Kidney (tissue), 14 donors: ENCODE results near the gene NUMB. TPM values are rescaled to one million over a fixed set of nuclear protein-coding genes. Genes with fewer than 3 reads are reported as not detected.

Source experiments
- DNase-seq, 5 donors: peaks; one replicate each; pipeline ENCODE4 v3.0.0-alpha.2; 2013 to 2020
- FAIRE-seq: peaks from 2 replicates; lab custom pipeline; 2012; peaks lifted over from hg19 to GRCh38; lab: Jason Lieb, UNC
- H3K27ac ChIP-seq, 2 donors: one replicate each; pipeline ENCODE4 v1.7.0; 2013; ENCODE audit warnings: low read depth in 2 of 2, low read length in 2 of 2, inconsistent platforms in 1 of 2
- H3K27me3 ChIP-seq: one replicate; pipeline ENCODE4 v1.7.1; 2013; ENCODE audit warnings: low read length, inconsistent platforms; ENCODE audit not compliant: control insufficient read depth, insufficient read depth
- H3K36me3 ChIP-seq, 3 donors: one replicate each; pipeline versions ENCODE4 v1.7.0 to v1.7.1; 2013; ENCODE audit warnings: low read length in 3 of 3, control low read depth in 1 of 3, inconsistent platforms in 1 of 3; ENCODE audit not compliant: insufficient read depth in 3 of 3, control insufficient read depth in 2 of 3
- H3K4me1 ChIP-seq, 3 donors: one replicate each; pipeline versions ENCODE4 v1.7.0 to v1.7.1; 2013; ENCODE audit warnings: low read length in 3 of 3, inconsistent platforms in 1 of 3, low read depth in 1 of 3; ENCODE audit not compliant: control insufficient read depth in 2 of 3, insufficient read depth in 2 of 3
- H3K4me3 ChIP-seq, 3 donors: one replicate each; pipeline versions ENCODE4 v1.7.0 to v1.8.1; 2013; ENCODE audit warnings: low read length in 3 of 3, control low read depth in 1 of 3, inconsistent platforms in 1 of 3
- H3K9ac ChIP-seq, 3 donors: one replicate each; pipeline versions ENCODE4 v1.7.0 to v1.7.1; 2013; ENCODE audit warnings: low read length in 3 of 3, control low read depth in 1 of 3, inconsistent platforms in 1 of 3
- H3K9me3 ChIP-seq, 3 donors: one replicate each; pipeline versions ENCODE4 v1.7.0 to v1.7.1; 2013; ENCODE audit warnings: low read length in 3 of 3, control low read depth in 1 of 3, inconsistent platforms in 1 of 3; ENCODE audit not compliant: control insufficient read depth in 2 of 3, insufficient read depth in 1 of 3
- intact Hi-C: fragments of 100-400 bp; cut with DNase I; formaldehyde crosslinking; loops from one replicate; pipeline ENCODE4 v1.11.1; 2022
- polyA plus RNA-seq: library from polyadenylated mRNA; stranded (reverse); fragments of 350-450 nt; fragmentation: Illumina TruSeq; extraction: RNeasy Lipid Tissue Mini Kit (QIAGEN cat#74804); gene quantifications from one replicate; pipeline ENCODE4 v1.2.3, GENCODE V29; 2014; ENCODE audit warnings: low read depth, low replicate concordance; ENCODE audit not compliant: insufficient read depth
- total RNA-seq: library from RNA; stranded (reverse); fragmentation: NEBNext Ultra II Directional; extraction: Animal tissue kit (Norgen Biotek cat#: 25700); gene quantifications from one replicate; pipeline ENCODE4 v1.2.1, GENCODE V29; 2021
- TF ChIP-seq, protein P1 (sequence below): IDR thresholded peaks from 3 replicates; pipeline ENCODE4 v1.5.1; 2012; ENCODE audit warnings: mild to moderate bottlenecking, moderate library complexity, borderline replicate concordance; ENCODE audit not compliant: insufficient read depth; ENCODE audit errors: extremely low read depth
- donor health status: control.
- donor health status: control.
- donor health status: control.
- donor health status: control.
- donor health status: control.
- donor health status: DM: yes; HTN: yes; CAD: no.
- donor health status: Normal renal cell carcinoma (clear cell type).

The NUMB gene
- total and polyA plus RNA-seq, 2 donors from 2014 or later: 42.4 to 104 TPM

GRCh38 chr14:73243341-73243740 is 215.0 kb downstream of the NUMB start:
- Histone ChIP-seq H3K4me3 (no peak overlapping the region), H3K9me3 (no peaks in the 10 kb centered on the region), H3K27me3 (peaks cover 6% of the 10 kb centered on the region), H3K27ac (no peak overlapping the region), H3K36me3 (peaks cover 0 to 7% (median 0%) of the 10 kb centered on the region in 3 donors), H3K9ac (no peak overlapping the region), H3K4me1 (peaks cover 0 to 28% (median 7%) of the 10 kb centered on the region in 3 donors)
- TF ChIP-seq, protein P1, sequence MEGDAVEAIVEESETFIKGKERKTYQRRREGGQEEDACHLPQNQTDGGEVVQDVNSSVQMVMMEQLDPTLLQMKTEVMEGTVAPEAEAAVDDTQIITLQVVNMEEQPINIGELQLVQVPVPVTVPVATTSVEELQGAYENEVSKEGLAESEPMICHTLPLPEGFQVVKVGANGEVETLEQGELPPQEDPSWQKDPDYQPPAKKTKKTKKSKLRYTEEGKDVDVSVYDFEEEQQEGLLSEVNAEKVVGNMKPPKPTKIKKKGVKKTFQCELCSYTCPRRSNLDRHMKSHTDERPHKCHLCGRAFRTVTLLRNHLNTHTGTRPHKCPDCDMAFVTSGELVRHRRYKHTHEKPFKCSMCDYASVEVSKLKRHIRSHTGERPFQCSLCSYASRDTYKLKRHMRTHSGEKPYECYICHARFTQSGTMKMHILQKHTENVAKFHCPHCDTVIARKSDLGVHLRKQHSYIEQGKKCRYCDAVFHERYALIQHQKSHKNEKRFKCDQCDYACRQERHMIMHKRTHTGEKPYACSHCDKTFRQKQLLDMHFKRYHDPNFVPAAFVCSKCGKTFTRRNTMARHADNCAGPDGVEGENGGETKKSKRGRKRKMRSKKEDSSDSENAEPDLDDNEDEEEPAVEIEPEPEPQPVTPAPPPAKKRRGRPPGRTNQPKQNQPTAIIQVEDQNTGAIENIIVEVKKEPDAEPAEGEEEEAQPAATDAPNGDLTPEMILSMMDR: no peak
- DNase-seq (no peak), FAIRE-seq (no peak)
- intact Hi-C loops: no loop called here

GRCh38 chr14:73242357-73242901 is 215.9 kb downstream of the NUMB start:
- intact Hi-C loops: no loop called here
- DNase-seq: peak in 4 of 5 donors; percentile 56 to 78 (median 58)
- H3K9ac ChIP-seq: peak overlapping the region in 1 of 3 donors; percentile 59
- H3K36me3 ChIP-seq: peaks cover 0 to 7% (median 0%) of the 10 kb centered on the region in 3 donors
- peak overlapping the region in 1 of 2 donors; percentile 23 for H3K27ac ChIP-seq
- H3K27me3 ChIP-seq: peaks cover 6% of the 10 kb centered on the region
- FAIRE-seq: no peak
- TF ChIP-seq, protein P1: no peak
- no peaks in the 10 kb centered on the region for H3K9me3 ChIP-seq
- no peak overlapping the region for H3K4me3 ChIP-seq
- H3K4me1 ChIP-seq: peaks cover 0 to 31% (median 7%) of the 10 kb centered on the region in 3 donors

- peaks cover 0 to 35% (median 7%) of the 10 kb centered on the region in 3 donors for H3K4me1 ChIP-seq
Measured at GRCh38 chr14:73241481-73242165, 216.7 kb downstream of the NUMB start.

More at GRCh38 chr14:73241481-73242165, 216.7 kb downstream of the NUMB start:
- FAIRE-seq: no peak
- Histone ChIP-seq H3K4me3 (no peak overlapping the region), H3K27ac (peak overlapping the region; percentile 23 to 27), H3K9me3 (no peaks in the 10 kb centered on the region), H3K36me3 (peaks cover 0 to 7% (median 0%) of the 10 kb centered on the region in 3 donors), H3K9ac (peak overlapping the region in 1 of 3 donors; percentile 59), H3K27me3 (peaks cover 6% of the 10 kb centered on the region)
- TF ChIP-seq, protein P1: no peak
- DNase-seq: peak in 2 of 5 donors; percentile 49 to 85
- intact Hi-C loops: no loop called here
